Stimulated activated CD4-positive, alpha-beta T cell treated with anti-CD3 and anti-CD28 coated beads, Interleukin-2, amount 100 ng/mL, for 24 hours (primary cell): ENCODE results near the gene OS9.
A peak's percentile ranks its signal among the peaks of the same experiment; 100 is the strongest.

ENCODE experiments used
- DNase-seq, 2 donors: peaks; one replicate each; pipeline ENCODE4 v3.0.0-alpha.2; 2020

OS9 gene

DNA sequence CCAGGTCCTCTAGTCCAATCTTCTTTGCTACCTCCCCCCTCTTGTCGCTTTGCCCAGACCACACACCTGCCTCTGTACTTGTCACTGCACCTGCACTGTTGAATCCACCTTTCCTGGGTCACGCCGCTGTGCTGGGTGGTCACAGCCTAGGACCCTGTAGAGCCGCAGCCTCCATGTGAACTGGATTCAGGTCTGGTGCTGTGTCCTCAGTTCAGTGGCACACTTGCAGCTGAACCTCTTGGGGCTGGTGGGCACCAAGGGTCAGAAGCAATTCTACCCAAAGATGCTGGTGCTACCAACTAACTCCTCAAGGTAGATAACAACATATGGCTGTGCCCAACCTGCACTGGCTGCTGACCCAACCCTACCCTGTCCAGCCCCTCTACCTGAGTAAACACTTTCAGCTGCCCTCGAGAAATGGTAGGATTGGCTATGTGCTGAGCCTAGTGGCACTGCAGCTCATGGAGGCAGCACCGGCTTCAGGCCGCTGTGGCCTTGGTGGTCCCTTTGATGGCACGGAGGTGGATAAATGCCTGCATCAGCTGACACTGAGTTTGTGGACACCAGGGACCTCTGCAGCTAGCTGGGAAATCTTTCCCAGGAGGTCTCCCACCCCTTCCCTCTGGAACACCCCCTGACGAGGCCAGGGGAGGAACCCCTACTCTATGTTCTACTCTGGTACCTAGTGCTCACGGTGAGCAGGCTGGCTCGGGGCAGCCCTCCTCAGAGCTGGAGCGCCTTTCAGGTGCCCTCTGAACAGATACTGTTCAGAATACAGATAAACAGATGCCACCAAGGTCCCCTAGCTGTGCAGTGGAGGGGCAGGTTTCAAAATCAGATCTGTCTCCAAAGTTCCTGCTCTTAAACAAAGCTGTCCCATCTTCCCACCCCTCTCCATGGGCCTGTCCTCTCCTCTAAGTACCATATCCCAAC is 30.3 kb downstream of the OS9 start:
- no peak for DNase-seq

DNA sequence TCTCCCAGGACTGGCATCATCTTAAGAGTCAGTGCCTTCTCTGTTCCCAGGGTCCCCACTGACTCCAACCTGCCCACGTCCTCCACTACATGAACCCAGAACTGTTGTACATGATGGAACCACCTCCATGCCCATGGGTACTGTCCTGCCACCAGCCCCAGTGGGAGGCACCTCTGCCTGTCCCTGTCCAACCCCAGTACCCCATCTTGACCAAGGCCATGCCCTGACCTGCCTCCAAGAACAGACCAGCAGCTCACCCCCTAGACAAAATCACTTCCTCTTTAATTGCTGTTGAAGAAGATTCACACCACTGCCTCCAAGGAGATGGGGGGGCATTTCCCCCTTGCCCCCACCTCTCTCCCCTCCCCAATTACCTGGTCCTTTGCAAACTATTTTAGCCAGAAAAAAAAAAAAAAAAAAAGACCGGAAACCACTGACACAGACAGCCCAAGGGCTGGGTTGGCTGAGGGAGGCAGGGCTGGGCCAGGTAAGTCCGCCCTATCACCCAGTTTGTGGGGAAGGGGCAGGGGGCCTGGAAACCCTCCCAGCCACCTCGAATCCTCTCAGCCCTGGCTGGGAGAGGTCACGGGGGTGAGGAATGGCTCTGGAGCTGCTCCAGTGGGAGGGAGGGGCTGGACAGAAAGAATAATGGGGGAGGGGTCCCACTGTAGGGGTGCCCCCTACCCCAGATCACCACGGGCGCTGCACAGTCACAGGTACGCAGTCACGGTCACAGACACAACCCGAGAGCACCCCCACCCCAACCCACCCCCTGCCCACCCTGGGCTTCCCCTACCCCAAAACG is 31.2 kb downstream of the OS9 start:
- no peak for DNase-seq

DNA sequence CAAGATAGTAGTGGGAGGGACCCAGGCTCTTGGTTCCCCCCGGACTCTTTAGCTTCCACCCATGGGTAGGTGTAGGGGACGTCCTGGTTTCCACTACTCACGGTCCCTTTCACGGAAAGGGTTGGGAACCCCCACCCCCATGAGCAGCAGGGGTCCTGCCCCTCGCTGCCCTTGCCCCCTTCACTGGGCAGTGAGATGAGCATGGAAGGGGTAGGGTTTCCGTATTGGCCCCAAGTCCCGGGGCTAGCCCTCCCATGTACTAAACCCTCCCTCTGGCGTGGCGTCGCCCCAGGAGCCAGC is 31.9 kb downstream of the OS9 start:
- no peak for DNase-seq

DNA sequence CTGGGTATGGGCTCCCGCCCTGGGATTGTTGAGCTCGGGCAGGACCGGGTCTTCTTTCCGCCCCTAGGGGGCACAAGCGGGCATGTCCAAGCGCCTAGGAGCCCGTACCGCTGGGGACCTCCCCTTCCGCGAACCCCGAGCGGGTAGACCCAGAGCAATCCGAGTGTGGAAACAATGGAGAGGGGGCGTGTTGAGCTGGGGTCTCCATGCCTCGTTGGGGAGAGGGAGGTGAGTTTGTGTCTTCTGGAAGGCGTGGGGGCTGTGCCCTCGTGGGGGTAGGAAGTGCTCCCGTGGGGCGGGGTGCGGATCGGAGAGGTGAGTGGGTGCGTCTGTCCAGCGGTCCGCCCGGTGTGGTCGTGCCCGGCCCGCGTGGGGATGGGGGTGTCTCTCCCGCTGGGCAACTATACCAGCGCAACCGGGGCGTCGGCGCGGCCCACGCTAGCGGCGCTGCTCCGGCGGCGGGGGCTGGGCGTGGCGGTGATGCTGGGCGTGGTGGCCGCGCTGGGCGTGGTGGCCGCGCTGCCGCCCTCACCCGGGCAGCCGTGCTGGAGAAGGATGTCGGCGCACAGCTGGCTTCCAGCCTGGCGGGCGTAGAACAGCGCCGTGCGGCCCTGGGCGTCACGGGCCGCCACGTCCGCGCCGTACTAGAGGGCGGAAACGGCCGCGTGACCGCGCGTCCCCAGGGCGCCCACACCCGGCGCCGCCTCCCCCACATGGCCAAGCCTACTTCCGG is 32.4 kb downstream of the OS9 start:
- DNase-seq, result peak in 1 of 2 donors; percentile 36

DNA sequence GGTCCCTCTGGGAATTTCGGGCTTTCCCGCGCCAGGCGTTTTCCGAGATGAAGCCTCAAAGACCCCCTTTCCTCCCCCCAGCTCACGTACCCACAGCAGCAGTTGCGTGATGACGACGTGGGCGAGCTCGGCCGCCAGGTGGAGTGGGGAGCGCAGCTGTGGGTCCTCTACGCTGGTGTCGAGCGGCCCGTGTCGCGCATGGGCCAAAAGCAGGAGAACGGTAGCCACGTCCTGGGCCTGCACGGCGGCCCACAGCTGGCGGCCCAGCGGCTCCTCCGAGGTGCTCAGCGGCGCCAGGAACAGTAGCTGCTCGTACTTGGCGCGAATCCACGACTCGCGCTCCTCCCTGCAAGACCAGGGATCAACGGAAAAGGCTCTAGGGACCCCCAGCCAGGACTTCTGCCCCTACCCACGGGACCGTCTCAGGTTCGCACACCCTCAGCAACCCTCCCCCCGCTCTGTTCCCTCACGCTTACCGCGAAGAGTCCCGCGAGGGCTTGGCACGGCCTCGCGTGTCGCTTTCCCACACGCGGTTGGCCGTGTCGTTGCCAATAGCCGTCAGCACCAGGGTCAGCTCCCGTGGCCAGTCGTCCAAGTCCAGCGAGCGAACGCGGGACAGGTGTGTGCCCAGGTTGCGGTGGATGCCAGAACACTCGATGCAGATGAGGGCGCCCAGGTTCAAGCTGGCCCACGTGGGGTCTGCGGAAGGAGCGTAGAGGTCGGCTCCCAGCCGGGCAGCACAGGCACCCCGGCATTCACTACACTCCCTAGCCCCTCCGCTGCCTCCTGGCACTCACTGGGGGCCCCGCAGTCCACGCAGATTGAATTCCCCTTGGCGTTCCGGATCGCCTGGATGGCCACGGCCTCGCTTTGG is 33.2 kb downstream of the OS9 start:
- no peak for DNase-seq

DNA sequence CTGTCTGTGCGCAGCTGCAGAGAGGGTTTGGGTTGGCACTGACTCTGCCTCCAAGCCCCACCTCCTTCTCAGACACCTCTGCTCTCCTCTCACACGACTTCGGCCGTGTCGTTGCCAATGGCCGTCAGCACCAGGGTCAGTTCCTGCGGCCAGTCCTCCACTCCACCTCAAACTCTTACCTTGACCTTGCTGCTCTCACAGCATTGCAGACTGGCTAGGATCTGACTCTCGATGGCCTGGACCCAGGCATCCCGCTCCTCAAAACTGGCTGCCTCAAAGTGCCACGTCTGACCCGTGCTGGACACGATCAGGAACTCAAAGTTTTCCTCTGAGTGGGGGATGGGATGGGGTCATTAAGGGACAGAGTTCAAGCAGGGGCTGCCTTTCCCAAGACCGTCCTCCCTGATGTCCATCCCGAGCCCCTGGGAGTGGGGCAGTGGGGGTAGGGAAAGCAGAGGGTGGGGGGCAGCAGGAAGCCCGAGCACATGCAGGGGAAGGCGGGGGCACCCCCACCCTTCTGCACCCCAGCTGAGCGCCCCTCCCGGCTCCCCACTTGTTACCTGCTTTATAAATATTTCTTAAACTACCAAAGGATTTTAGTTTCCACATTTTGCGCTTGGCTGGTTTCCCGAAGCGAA is 33.9 kb downstream of the OS9 start:
- DNase-seq, result no peak

DNA sequence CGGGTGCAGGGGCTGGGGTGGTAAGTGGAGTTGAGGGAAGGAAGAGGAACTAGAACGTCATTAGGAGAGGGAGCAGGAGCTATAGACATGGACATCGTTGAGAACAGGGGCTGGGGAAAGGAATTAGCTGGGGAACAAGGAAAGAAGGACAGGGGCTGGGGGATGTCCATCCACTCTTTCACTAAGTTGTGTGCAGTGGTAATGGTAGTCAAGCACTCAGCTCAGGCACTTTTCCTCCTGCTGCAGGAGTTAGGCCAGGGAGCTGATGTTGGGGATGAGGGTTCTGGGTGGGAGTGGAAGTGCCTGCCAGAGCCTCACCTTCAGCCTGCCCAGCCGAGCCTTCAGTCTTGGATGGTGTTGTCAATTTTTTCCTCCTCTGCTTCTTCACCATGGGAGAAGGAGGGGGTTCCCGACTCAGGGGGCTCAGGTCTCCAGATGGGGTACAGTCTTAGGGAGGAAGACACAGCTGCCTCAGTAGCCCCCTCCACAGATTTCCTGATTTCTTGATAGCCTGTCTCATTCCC is 35.5 kb downstream of the OS9 start:
- DNase-seq, result no peak

DNA sequence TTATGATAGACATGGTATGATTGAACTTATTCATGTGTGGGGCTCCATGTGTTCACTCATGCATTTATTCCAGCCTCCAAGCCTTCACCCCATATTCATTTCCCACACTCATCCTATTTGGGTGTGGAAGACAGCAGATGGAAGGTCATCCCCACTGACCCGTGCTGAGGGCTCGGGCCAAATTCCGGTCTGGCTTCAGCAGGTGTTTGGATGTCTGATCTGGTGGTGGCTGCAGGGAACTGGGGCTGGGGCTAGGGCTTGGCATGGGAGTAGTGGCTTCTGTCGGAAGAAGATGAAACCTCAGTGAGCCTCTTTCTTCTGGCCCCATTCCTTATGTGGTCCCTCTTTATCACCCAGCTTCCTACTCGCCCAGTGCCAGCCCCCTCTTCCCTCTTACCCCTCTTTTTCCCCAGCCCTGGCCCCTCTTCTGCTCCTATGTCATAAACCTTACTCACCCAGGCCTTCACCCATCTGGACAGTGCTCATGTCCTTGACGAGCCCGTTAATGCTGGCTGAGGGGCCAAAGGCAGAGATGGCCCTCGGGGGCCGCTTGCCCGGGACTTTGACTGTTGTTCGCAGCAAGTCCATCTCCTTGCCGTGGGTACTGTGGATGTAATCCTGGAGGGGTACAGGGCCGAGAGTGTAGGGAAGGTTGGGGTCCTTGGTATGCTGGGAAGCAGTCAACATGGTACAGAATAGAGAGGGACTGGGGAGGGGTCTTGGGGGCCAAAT is 36.6 kb downstream of the OS9 start:
- no peak for DNase-seq

DNA sequence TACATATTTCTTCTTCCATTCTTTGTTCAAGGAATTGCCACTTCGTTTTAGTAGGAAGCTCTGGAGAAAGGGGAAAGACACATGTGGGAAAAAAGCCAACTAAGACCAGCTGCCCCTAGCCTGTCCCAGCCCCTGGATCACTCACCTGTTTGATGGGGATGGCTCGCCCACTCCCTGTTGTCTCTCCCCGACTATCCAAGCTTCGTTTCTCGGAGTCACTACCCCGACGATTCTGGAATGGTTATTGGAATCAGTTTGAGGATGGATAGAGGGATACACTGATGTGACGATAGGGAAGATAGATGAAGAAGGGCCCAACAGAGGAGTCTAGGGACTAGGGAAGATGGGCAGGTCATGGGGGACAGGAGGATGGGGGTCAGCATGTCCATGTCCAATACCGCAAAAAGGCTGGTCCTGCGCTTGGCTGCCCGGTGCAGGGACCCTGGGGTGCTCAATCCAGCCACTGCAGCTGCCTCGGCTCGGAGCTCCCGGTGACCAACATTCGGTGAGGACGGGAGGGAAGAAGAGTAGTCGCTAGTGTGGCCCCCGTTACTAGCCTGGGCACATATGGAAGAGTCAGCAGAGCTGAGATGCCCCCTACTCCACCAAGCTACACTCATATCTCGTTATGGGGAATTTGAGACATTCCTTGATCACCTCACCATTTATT is 37.6 kb downstream of the OS9 start:
- DNase-seq, result no peak

DNA sequence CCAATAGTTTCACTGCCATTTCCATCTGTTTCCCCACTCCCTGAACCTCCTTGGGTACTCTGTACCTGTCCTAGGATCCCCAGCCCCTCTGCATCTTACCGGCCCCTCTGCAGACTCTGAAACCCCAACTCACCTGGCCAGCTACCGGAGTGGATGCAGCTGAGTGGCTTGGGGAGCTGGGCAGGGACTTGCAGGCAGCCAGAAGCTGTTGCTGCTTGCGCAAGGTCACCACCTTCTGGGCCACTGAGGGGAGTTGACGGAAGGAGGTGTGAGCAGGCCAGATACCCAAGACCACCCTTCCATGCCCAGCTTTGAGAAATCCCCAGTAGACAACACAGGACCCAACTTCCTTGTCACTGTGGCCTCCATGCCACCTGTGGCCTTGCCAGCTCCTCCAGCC is 38.3 kb downstream of the OS9 start:
- no peak for DNase-seq

DNA sequence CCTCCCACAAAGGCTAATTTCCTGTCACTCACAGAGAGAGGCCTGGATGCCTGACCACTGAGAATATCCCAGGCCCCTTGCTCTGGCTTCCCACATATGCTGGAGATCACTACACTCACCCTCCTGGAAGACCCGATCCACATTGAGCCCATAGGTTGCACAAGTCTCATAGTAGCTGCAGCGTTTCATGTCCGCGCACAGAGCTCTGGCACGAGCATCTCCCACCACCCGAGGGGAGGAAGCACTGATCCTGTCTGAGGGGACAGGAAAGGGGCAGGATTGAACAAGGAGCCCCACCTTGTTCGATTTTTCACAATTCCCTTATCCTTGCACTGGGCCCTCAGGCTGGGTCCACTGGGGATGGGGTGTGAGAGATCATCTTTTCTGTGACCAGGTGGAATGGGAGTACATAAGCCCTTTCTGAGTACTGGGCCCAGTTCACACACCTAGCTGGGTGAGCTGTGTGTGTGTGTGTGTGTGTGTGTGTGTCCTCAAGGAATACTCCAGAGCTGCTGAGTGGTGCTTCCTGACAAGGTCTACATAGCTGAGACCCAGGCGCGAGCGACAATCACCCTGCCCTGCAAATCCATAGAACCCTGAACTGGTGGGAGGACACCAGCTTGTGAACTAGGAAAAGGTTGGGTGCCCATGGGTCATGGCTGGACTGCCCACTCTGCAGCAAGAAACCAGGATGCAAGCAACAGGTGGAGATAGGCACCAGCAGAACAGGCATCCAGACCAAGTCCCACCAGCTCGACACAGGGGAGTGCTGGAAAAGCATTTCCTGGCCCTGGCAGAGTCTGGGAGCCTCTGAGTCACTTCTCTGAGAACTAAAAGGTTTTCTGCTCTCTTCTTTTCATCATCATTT is 39.0 kb downstream of the OS9 start:
- DNase-seq, result no peak

DNA sequence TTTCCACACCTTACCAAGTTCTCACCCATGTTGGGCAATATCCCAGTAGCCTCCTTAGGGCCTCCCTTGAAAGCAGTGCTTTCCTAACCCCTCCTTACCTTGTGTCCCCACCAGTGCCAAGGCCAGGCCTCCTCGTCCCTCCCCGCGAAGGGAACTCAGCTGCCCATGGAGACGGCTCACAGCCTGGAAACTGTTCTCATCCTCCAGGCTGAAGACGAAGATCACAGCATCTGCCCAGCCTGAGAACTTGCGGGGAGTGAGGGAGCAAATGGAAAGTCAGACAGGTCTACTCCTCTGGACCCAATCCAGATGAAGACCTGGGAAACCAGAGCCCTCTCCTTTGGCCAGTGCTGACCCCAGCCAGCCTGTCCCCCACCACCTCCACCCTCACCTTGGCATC is 40.0 kb downstream of the OS9 start:
- no peak for DNase-seq

DNA sequence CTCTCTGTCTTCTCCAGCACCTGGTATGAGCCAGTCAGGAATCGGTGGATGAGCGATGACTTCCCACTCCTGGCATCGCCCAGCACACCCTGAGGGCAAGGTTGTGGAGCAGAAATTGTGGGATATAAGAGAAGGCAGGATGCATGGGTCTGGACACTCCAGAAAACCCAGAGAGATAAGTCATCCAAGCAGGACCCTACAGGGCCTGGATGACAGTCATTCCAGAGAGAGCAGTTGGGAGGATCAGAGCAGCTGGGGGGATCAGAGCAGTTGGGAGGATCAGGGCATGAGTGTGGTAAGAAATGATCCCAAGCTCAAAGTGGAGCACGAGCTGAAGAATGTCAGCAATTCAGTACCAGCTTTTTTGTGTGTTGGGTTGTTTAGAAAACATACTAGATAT is 40.7 kb downstream of the OS9 start:
- DNase-seq, result no peak

DNA sequence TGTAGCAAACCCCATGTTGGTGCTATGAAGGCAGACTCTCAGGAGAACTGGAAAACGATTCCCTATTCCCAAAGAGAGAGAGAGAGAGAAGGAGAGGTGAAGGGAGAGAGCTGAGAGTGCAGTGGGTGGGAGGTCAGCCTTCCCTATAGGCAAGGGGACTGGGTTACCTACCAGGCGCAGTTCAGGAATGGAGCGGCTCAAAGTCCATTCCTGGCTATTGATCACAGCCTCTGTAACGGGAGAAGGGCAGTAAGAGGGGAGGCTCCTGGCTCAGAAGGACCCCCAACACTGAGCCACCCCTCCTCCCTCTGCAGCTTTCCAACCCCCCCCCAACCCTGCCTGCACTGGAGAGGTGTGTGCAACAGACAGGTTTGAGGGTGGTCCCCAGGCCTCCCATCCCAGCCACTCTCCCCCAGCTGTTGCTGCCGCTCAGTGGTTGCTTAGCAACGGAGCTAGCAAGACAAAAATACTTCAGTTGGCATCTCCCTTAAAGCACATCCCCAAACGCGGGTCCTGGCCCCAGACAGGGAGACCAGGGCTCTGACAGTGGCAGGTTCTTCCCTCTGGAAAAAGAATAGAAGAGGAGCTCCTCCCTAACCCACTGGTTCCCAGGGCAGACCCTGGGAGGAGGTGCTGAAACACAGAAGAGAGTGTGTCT is 41.4 kb downstream of the OS9 start:
- no peak for DNase-seq

DNA sequence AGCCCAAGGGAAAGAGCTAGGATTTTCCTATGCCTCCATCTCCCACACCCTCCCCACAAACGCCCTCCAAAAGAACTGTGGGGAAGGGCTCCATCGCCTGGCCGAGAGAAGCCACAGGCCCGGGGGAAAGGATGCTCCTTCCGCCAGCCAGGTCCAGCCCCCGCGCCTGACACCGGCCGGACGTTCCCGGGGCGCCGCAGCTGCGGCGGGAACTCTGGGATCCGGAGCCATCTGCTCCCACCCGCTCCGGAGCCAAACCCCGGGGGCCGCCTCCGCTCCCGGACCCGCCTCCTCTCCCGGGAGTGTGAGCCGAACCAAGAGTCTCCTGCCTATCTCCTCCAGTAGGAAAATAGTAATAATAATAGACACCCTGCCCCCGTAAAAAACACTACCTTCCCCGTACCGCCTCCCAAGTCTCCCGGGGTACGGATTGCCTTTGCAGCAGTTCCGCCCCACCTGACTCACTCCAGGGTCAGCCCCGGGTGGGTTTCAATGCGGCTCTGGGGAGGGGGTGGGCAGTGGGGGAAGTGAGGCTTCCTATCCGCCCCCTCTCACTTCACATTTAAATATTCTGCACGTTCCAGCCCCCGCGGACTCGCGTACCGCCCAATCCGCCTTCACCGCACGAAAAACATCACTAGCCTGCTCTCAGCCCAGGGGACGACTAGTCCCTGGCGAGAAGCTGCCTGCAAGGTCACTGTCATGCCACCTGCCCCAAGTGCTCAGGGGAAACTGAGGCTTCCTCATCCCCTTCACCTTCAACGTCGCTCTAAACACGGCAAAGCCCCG is 42.2 kb downstream of the OS9 start:
- DNase-seq, result no peak

DNA sequence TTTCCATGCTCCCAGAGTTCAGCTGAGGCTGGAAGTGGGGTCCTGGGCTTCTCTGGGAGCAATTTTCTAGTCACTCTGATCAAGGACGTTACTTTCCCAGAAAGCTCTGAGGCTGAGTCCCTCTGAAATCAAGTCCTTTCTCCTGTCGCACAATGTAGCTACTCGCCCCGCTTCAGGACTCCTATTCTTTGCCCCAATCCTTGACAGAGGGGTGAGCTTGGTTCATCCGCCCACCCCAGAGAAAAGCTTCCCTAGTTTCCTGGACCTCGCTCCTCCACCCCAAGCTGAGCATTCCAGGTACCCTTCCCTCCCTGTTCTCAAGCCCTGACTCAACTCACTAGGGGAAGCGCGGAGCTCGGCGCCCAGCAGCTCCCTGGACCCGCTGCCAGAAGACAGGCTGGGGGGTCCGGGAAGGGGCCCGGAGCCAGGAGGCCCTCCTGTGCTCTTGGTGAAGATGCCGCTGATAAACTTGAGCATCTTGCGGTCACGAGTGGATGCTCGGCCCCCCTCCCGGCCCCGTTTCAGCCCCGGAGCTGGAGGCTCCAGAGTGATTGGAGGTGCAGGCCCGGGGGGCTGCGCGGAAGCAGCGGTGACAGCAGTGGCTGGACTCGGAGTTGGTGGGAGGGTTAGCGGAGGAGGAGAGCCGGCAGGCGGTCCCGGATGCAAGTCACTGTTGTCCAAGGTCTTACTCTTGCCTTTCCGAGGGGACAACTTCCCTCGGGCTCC is 43.0 kb downstream of the OS9 start:
- no peak for DNase-seq
